DOHH2 (cell line): Measurements from ENCODE around the gene PZP.
"Not testable (repeated sequence)": the region's sequence is repeated elsewhere in the genome, so short reads cannot be mapped to it uniquely, and the experiment has no call there.

Source experiments
- H3F3A ChIP-seq: fragments of 200-600 bp; sonication (generic), shearing (Covaris generic); 2 replicates; pipeline ENCODE4 v1.6.0; 2016; ENCODE audit warnings: antibody characterized with exemption, mild to moderate bottlenecking; ENCODE audit not compliant: control insufficient read depth, insufficient read depth
- H3K27ac ChIP-seq: fragments of 200-600 bp; sonication (generic); 2 replicates; pipeline ENCODE4 v1.5.1; 2014; ENCODE audit warnings: low read depth, mild to moderate bottlenecking, low read length, moderate library complexity
- H3K27me3 ChIP-seq: fragments of 200-600 bp; sonication (generic); 2 replicates; pipeline ENCODE4 v1.6.1; 2014; ENCODE audit warnings: mild to moderate bottlenecking, low read length, mixed read lengths; ENCODE audit not compliant: control insufficient read depth
- H3K36me3 ChIP-seq: fragments of 200-600 bp; sonication (generic); 2 replicates; pipeline ENCODE4 v1.6.1; 2014; ENCODE audit warnings: mild to moderate bottlenecking, low read length, moderate library complexity, mixed read lengths; ENCODE audit not compliant: control insufficient read depth
- H3K4me1 ChIP-seq: fragments of 200-600 bp; sonication (generic); 2 replicates; pipeline ENCODE4 v1.6.1; 2014; ENCODE audit warnings: mild to moderate bottlenecking, low read length, mixed read lengths; ENCODE audit not compliant: control insufficient read depth
- H3K4me2 ChIP-seq: fragments of 200-600 bp; sonication (generic); 2 replicates; pipeline ENCODE4 v1.6.0; 2014; ENCODE audit warnings: mild to moderate bottlenecking, low read length, moderate library complexity
- H3K4me3 ChIP-seq: fragments of 200-600 bp; sonication (generic); 2 replicates; pipeline ENCODE4 v1.5.1; 2014; ENCODE audit warnings: mild to moderate bottlenecking, low read length, mixed read lengths
- H3K79me2 ChIP-seq: fragments of 200-600 bp; sonication (generic); 2 replicates; pipeline ENCODE4 v1.6.1; 2014; ENCODE audit warnings: mild to moderate bottlenecking, low read length, mixed read lengths; ENCODE audit not compliant: control insufficient read depth
- H3K9me2 ChIP-seq: fragments of 200-600 bp; sonication (generic); replicated peaks from 2 replicates; pipeline ENCODE4 v1.6.1; 2014; ENCODE audit warnings: mild to moderate bottlenecking, low read length, mixed read lengths; ENCODE audit not compliant: control insufficient read depth
- H3K9me3 ChIP-seq: fragments of 200-600 bp; sonication (generic); 2 replicates; pipeline ENCODE4 v1.6.1; 2014; ENCODE audit warnings: antibody characterized with exemption, low read length, mixed read lengths; ENCODE audit not compliant: control insufficient read depth, insufficient read depth
- H4K20me1 ChIP-seq: fragments of 200-600 bp; sonication (generic); 2 replicates; pipeline ENCODE4 v1.6.0; 2014; ENCODE audit warnings: low read depth, mild to moderate bottlenecking, antibody characterized with exemption, low read length, moderate library complexity; ENCODE audit not compliant: control insufficient read depth, insufficient read depth
- CTCF ChIP-seq: fragments of 200-600 bp; sonication (generic); IDR thresholded peaks from one replicate; pipeline ENCODE4 v1.5.1; 2014; ENCODE audit warnings: antibody characterized with exemption, mild to moderate bottlenecking, low read depth, low read length; ENCODE audit not compliant: poor library complexity, severe bottlenecking
- EZH2phosphoT487 ChIP-seq: fragments of 200-600 bp; sonication (generic); IDR thresholded peaks from 2 replicates; pipeline ENCODE4 v1.6.1; 2017; ENCODE audit warnings: borderline replicate concordance, mild to moderate bottlenecking, antibody characterized with exemption, low read length, moderate library complexity, mixed read lengths

The PZP gene

GRCh38 chr12:9255837-9256236, 47.6 kb upstream of the PZP start:
- Histone ChIP-seq H3K27ac (no peak overlapping the region), H3K4me3 (no peak overlapping the region), H3K4me2 (no peak overlapping the region), H3K36me3 (no peaks in the 10 kb centered on the region), H3F3A (no peaks in the 10 kb centered on the region), H3K79me2 (no peaks in the 10 kb centered on the region), H3K9me2 (no peaks in the 10 kb centered on the region), H3K9me3 (no peaks in the 10 kb centered on the region), H4K20me1 (no peaks in the 10 kb centered on the region), H3K27me3 (peaks cover 20% of the 10 kb centered on the region), H3K4me1 (no peaks in the 10 kb centered on the region)
- TF ChIP-seq EZH2phosphoT487 (no peak), CTCF (no peak)

- no peaks in the 10 kb centered on the region for H4K20me1 ChIP-seq
- no peaks in the 10 kb centered on the region for H3F3A ChIP-seq
- no peak overlapping the region for H3K4me3 ChIP-seq
- H3K79me2 ChIP-seq, result no peaks in the 10 kb centered on the region
- no peaks in the 10 kb centered on the region for H3K9me2 ChIP-seq
- no peaks in the 10 kb centered on the region for H3K9me3 ChIP-seq
- H3K4me1 ChIP-seq, result no peaks in the 10 kb centered on the region
- no peak overlapping the region for H3K27ac ChIP-seq
- TF ChIP-seq CTCF, result no peak
- TF ChIP-seq EZH2phosphoT487, result no peak
- peaks cover 16% of the 10 kb centered on the region; the same call in 1 of the 2 replicates for H3K27me3 ChIP-seq
- no peak overlapping the region for H3K4me2 ChIP-seq
- H3K36me3 ChIP-seq, result no peaks in the 10 kb centered on the region
These were observed 45.3 kb upstream of the PZP start for GRCh38 chr12:9253464-9253863.

GRCh38 chr12:9252791-9253190, 44.6 kb upstream of the PZP start:
- H3K36me3 ChIP-seq, H3F3A ChIP-seq: not testable (repeated sequence)

GRCh38 chr12:9252256-9252655, 44.1 kb upstream of the PZP start:
- H3K9me3 ChIP-seq, result no peaks in the 10 kb centered on the region
- no peaks in the 10 kb centered on the region for H3K79me2 ChIP-seq
- no peak overlapping the region for H3K27ac ChIP-seq
- no peak overlapping the region for H3K4me2 ChIP-seq
- H3K4me3 ChIP-seq, result no peak overlapping the region
- H3K4me1 ChIP-seq, result no peaks in the 10 kb centered on the region
- H3K9me2 ChIP-seq, result no peaks in the 10 kb centered on the region
- TF ChIP-seq CTCF (no peak), EZH2phosphoT487 (no peak)
- H3F3A ChIP-seq, result no peaks in the 10 kb centered on the region
- H4K20me1 ChIP-seq, result no peaks in the 10 kb centered on the region
- peaks cover 22% of the 10 kb centered on the region for H3K27me3 ChIP-seq
- H3K36me3 ChIP-seq, result no peaks in the 10 kb centered on the region

More at GRCh38 chr12:9252791-9253190, 44.6 kb upstream of the PZP start:
- not testable (repeated sequence) for H3K4me1 ChIP-seq, H3K4me3 ChIP-seq, H3K27ac ChIP-seq, H4K20me1 ChIP-seq, H3K4me2 ChIP-seq, H3K9me2 ChIP-seq, H3K79me2 ChIP-seq, H3K9me3 ChIP-seq
- peaks cover 18% of the 10 kb centered on the region; the same call in 1 of the 2 replicates for H3K27me3 ChIP-seq
